VCaP (cell line): Measurements from ENCODE around the gene KIAA1671.

Experiments used
- H3K27ac ChIP-seq: fragments of 450-650 bp; 2 replicates; pipeline ENCODE4 v1.5.1; 2017
- TF ChIP-seq, protein P1 (sequence below): fragments of 450-650 bp; conservative IDR thresholded peaks from 2 replicates; pipeline ENCODE4 v1.5.1; 2017; ENCODE audit warnings: mild to moderate bottlenecking, moderate library complexity

Gene KIAA1671

GRCh38 chr22:25146307-25146706 lies 193.8 kb downstream of the KIAA1671 start:
- TF ChIP-seq, protein P1, sequence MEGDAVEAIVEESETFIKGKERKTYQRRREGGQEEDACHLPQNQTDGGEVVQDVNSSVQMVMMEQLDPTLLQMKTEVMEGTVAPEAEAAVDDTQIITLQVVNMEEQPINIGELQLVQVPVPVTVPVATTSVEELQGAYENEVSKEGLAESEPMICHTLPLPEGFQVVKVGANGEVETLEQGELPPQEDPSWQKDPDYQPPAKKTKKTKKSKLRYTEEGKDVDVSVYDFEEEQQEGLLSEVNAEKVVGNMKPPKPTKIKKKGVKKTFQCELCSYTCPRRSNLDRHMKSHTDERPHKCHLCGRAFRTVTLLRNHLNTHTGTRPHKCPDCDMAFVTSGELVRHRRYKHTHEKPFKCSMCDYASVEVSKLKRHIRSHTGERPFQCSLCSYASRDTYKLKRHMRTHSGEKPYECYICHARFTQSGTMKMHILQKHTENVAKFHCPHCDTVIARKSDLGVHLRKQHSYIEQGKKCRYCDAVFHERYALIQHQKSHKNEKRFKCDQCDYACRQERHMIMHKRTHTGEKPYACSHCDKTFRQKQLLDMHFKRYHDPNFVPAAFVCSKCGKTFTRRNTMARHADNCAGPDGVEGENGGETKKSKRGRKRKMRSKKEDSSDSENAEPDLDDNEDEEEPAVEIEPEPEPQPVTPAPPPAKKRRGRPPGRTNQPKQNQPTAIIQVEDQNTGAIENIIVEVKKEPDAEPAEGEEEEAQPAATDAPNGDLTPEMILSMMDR = no peak
- no peak overlapping the region for H3K27ac ChIP-seq

GRCh38 chr22:25146906-25147641 lies 194.6 kb downstream of the KIAA1671 start:
- H3K27ac ChIP-seq = peak overlapping the region; percentile 72
- TF ChIP-seq, protein P1 = no peak

DNA sequence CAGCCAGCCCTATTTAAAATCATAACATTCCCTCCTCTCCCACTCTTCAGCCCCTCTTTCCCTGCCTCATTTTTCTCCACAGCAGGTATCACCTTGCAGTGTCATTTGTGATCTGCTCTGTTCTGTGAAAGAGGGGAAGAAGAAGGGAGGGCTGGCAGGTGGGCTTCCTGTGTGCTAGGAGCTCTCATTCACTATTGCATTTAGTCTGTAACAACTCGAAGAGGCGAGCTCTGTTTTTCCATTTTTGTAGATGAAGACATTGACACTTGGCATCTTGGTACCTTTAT lies 195.1 kb downstream of the KIAA1671 start:
- TF ChIP-seq, protein P1 = no peak
- H3K27ac ChIP-seq = peak overlapping the region; percentile 72

- TF ChIP-seq, protein P1 = no peak
- H3K27ac ChIP-seq = peak overlapping the region; percentile 72
These were observed 195.7 kb downstream of the KIAA1671 start for GRCh38 chr22:25148149-25148691.

DNA sequence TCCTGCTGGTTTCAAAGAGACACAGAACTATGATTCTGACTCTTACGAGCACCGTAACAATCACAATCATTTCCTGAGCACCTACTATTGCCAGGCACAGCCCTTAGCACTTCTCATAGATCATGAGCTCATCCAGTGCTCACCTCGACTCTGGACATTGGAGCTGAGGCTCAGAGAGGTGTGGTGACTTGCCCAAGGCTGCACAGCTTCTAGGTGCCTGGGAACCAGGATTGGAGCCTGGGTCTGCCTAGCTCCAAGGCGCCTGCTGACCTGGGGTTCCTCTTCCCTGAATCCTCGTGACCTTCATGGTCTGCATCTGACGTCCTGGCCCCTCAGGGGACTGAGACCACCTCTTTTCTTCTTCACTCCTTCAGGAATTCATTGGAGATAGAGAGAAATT lies 196.5 kb downstream of the KIAA1671 start:
- H3K27ac ChIP-seq = peak overlapping the region; percentile 72
- TF ChIP-seq, protein P1 = no peak

GRCh38 chr22:25153961-25154666 lies 201.6 kb downstream of the KIAA1671 start:
- H3K27ac ChIP-seq = peak overlapping the region; percentile 18; the same call in 1 of the 2 replicates
- TF ChIP-seq, protein P1 = no peak

DNA sequence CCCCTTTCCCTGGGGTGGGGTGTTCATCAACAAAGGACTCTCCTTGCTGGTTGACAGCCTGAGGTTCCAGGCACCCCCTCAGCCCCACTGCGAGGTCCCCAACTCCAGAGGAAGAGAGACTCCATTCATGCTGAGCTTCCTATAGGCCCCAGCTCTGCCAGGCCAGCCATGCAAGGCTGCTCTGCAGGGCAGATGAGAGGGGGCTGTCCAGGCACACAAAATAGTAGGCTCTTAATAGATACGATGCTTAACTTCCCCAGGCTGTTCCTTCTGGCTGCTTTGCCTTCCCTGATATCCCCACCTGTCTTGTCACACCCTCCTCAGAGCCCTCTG lies 202.1 kb downstream of the KIAA1671 start:
- peak overlapping the region; percentile 18; the same call in 1 of the 2 replicates for H3K27ac ChIP-seq
- TF ChIP-seq, protein P1 = no peak
